HCT116 (cell line): Measurements from ENCODE around the gene RGP1. TPM values are rescaled to one million over a fixed set of nuclear protein-coding genes. Genes with fewer than 3 reads are reported as not detected.

Source experiments
- ATAC-seq: fragments of 200-7000 bp; cut with Tn5 transposase; 2 replicates; pipeline ENCODE4 v1.9.1; 2020; ENCODE audit warnings: mild to moderate bottlenecking, moderate library complexity
- BruUV-seq: library from RNA; stranded (reverse); fragments of 400-500 nt; replicated peaks from 2 replicates; lab custom pipeline; 2021; lab: Mats Ljungman, UMichigan
- CTCF ChIA-PET: fragments of 300-600 bp; sonication (Branson Sonifier 250); formaldehyde crosslinking; loops from one replicate; lab custom pipeline; 2021; ENCODE audit warnings: antibody characterized with exemption; lab: Charles Lee
- POLR2A ChIA-PET: fragments of 300-600, 350-600 bp; sonication (Branson Sonifier 250); formaldehyde crosslinking; loops from one replicate; lab custom pipeline; 2021; ENCODE audit warnings: antibody characterized with exemption; lab: Charles Lee
- RAD21 ChIA-PET, 2 experiments: fragments of 300-600 bp; sonication (Branson Sonifier 250); formaldehyde crosslinking; loops; one replicate each; lab custom pipeline; 2023; ENCODE audit warnings: low total read pairs in 2 of 2; ENCODE audit not compliant: uncharacterized antibody in 2 of 2, unreplicated experiment in 2 of 2, low non-redundant PET in 1 of 2; lab: Charles Lee
- DNase-seq: peaks from one replicate; pipeline ENCODE4 v3.0.0-alpha.2; 2010; ENCODE audit warnings: low read depth, low spot score
- H2AFZ ChIP-seq: fragments of 200-600 bp; shearing (Covaris generic), sonication (generic); 2 replicates; pipeline ENCODE4 v1.6.1; 2017; ENCODE audit warnings: low read depth, mixed run types, mixed read lengths, antibody characterized with exemption, low read length; ENCODE audit not compliant: poor library complexity, severe bottlenecking
- H3K27ac ChIP-seq: 2 replicates; pipeline ENCODE4 v1.5.1; 2012; ENCODE audit warnings: low read depth, low read length
- H3K27me3 ChIP-seq: fragments of 200-600 bp; sonication (generic); 2 replicates; pipeline ENCODE4 v1.6.1; 2016; ENCODE audit warnings: mixed run types, low read length, mixed read lengths; ENCODE audit not compliant: insufficient read depth
- H3K36me3 ChIP-seq, 2 experiments: fragments of 200-500 bp in 1 of 2; fragments of 200-600 bp in 1 of 2; sonication (Bioruptor generic) in 1 of 2; sonication (generic) in 1 of 2; 2 replicates each; pipeline versions ENCODE4 v1.5.1 to v1.6.1; 2014 to 2016; ENCODE audit warnings: low read length in 2 of 2, inconsistent platforms in 1 of 2, mixed read lengths in 1 of 2, mixed run types in 1 of 2; ENCODE audit not compliant: insufficient read depth in 2 of 2, control insufficient read depth in 1 of 2
- H3K4me1 ChIP-seq, 2 experiments: fragments of 200-600 bp in 1 of 2; sonication (generic) in 1 of 2; 2 replicates each; pipeline versions ENCODE4 v1.5.1 to v1.6.1; 2012 to 2017; ENCODE audit warnings: low read length in 2 of 2, inconsistent platforms in 1 of 2, mild to moderate bottlenecking in 1 of 2, mixed read lengths in 1 of 2, mixed run types in 1 of 2, moderate library complexity in 1 of 2; ENCODE audit not compliant: insufficient read depth in 2 of 2, control insufficient read depth in 1 of 2
- H3K4me2 ChIP-seq: fragments of 200-600 bp; sonication (generic); 2 replicates; pipeline ENCODE4 v1.6.1; 2017; ENCODE audit warnings: mixed run types, low read length, mixed read lengths
- H3K4me3 ChIP-seq, 2 experiments: fragments of 200-600 bp in 1 of 2; sonication (generic) in 1 of 2; replicated peaks in 1 of 2; 2 replicates each; pipeline ENCODE4 v1.5.1; 2011 to 2016; ENCODE audit warnings: low read length in 2 of 2, control low read depth in 1 of 2, low read depth in 1 of 2, mild to moderate bottlenecking in 1 of 2, mixed read lengths in 1 of 2, mixed run types in 1 of 2
- H3K79me2 ChIP-seq: fragments of 200-600 bp; sonication (generic); 2 replicates; pipeline ENCODE4 v1.6.1; 2017; ENCODE audit warnings: mild to moderate bottlenecking, mixed run types, low read length, moderate library complexity, mixed read lengths; ENCODE audit not compliant: insufficient read depth
- H3K9ac ChIP-seq: fragments of 200-600 bp; sonication (generic); 2 replicates; pipeline ENCODE4 v1.6.1; 2016; ENCODE audit warnings: low read length, mixed read lengths
- H3K9me2 ChIP-seq: fragments of 200-600 bp; sonication (generic), shearing (Covaris generic); 2 replicates; pipeline ENCODE4 v1.6.1; 2017; ENCODE audit warnings: mixed run types, mild to moderate bottlenecking, moderate library complexity; ENCODE audit not compliant: insufficient read depth
- H3K9me3 ChIP-seq, 2 experiments: fragments of 200-500 bp in 1 of 2; fragments of 200-600 bp in 1 of 2; sonication (Bioruptor generic) in 1 of 2; sonication (generic) in 1 of 2; 2 replicates each; pipeline ENCODE4 v1.6.1; 2014 to 2017; ENCODE audit warnings: low read length in 2 of 2, mixed read lengths in 2 of 2, inconsistent platforms in 1 of 2, low read depth in 1 of 2, mild to moderate bottlenecking in 1 of 2, mixed run types in 1 of 2, moderate library complexity in 1 of 2; ENCODE audit not compliant: control insufficient read depth in 1 of 2, insufficient read depth in 1 of 2
- H4K20me1 ChIP-seq: fragments of 200-600 bp; sonication (generic), shearing (Covaris generic); 2 replicates; pipeline ENCODE4 v1.6.1; 2017; ENCODE audit warnings: mixed run types, mild to moderate bottlenecking, moderate library complexity; ENCODE audit not compliant: insufficient read depth
- EGR1 ChIP-seq: IDR thresholded peaks from 2 replicates; pipeline ENCODE4 v1.6.1; 2012; ENCODE audit warnings: low read depth
- JUND ChIP-seq: IDR thresholded peaks from 2 replicates; pipeline ENCODE4 v1.6.1; 2012
- POLR2A ChIP-seq: IDR thresholded peaks from 2 replicates; pipeline ENCODE4 v1.7.0; 2011; ENCODE audit warnings: borderline replicate concordance; ENCODE audit not compliant: insufficient read depth, insufficient read length; ENCODE audit errors: extremely low read depth
- POLR2AphosphoS5 ChIP-seq: IDR thresholded peaks from 2 replicates; pipeline ENCODE4 v1.6.1; 2011; ENCODE audit warnings: mild to moderate bottlenecking, low read depth, low read length, moderate library complexity
- RAD21 ChIP-seq: IDR thresholded peaks from 2 replicates; pipeline ENCODE4 v1.6.1; 2012; ENCODE audit warnings: low read depth, mild to moderate bottlenecking
- SIN3A ChIP-seq: IDR thresholded peaks from 2 replicates; pipeline ENCODE4 v1.6.1; 2012; ENCODE audit warnings: low read depth
- SRF ChIP-seq: IDR thresholded peaks from 2 replicates; pipeline ENCODE4 v1.6.1; 2012; ENCODE audit warnings: low read depth
- YY1 ChIP-seq: IDR thresholded peaks from 2 replicates; pipeline ENCODE4 v1.6.1; 2011; ENCODE audit warnings: low read length, low read depth, moderate library complexity, mild to moderate bottlenecking; ENCODE audit not compliant: insufficient replicate concordance; ENCODE audit errors: extremely low read depth
- ZFX ChIP-seq: fragments of 450-650 bp; IDR thresholded peaks from 2 replicates; pipeline ENCODE4 v1.6.1; 2017
- intact Hi-C: fragments of 100-400 bp; cut with micrococcal nuclease; formaldehyde crosslinking; loops from 2 replicates; pipeline ENCODE4 v1.10.0; 2022
- total RNA-seq: library from RNA; stranded (reverse); gene quantifications from one replicate; pipeline ENCODE4 v1.2.1, GENCODE V29; 2021; ENCODE audit not compliant: unreplicated experiment
- TF ChIP-seq, protein P1 (sequence below): IDR thresholded peaks from 2 replicates; pipeline ENCODE4 v1.6.1; 2011; ENCODE audit warnings: mild to moderate bottlenecking, low read length, moderate library complexity; ENCODE audit not compliant: insufficient replicate concordance; ENCODE audit errors: extremely low read depth

Gene RGP1
- total RNA-seq, 1 experiment from 2014 or later: 32.6 TPM

DNA sequence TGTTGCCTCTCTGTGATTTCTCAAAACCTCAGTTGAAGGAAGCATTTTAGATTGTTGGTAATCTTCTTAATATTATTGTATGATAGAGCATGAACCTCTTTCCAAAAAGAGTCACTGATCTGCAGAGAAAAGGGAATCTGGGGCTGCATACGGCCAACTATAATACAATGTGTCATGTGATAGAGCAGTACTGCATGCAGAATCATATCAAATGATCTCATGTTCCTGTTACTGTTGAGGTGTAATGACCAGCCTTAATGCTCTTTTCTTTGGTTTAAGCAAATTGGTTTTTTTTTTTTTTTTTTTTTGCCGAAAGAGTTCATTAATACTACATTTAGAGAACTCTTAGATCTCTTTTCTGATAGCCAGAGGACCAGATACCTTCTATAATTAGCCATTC, 17.9 kb downstream of the RGP1 start:
- POLR2A ChIA-PET: no interaction called here
- Histone ChIP-seq H3K9ac (no peak overlapping the region), H3K27ac (no peak overlapping the region), H3K9me3 (no peaks in the 10 kb centered on the region), H2AFZ (no peak overlapping the region), H3K79me2 (peaks cover 13% of the 10 kb centered on the region; the same call in 1 of the 2 replicates), H4K20me1 (no peaks in the 10 kb centered on the region), H3K4me2 (no peak overlapping the region), H3K4me1 (peaks cover 0 to 3% of the 10 kb centered on the region in 2 experiments; a peak in 1 of 4 replicates), H3K9me2 (no peaks in the 10 kb centered on the region), H3K36me3 (no peaks in the 10 kb centered on the region), H3K4me3 (no peak overlapping the region), H3K27me3 (no peaks in the 10 kb centered on the region)
- no peak for ATAC-seq
- TF ChIP-seq JUND (no peak), SRF (no peak), EGR1 (no peak), POLR2AphosphoS5 (no peak), RAD21 (no peak), SIN3A (no peak), YY1 (no peak)
- TF ChIP-seq, protein P1, sequence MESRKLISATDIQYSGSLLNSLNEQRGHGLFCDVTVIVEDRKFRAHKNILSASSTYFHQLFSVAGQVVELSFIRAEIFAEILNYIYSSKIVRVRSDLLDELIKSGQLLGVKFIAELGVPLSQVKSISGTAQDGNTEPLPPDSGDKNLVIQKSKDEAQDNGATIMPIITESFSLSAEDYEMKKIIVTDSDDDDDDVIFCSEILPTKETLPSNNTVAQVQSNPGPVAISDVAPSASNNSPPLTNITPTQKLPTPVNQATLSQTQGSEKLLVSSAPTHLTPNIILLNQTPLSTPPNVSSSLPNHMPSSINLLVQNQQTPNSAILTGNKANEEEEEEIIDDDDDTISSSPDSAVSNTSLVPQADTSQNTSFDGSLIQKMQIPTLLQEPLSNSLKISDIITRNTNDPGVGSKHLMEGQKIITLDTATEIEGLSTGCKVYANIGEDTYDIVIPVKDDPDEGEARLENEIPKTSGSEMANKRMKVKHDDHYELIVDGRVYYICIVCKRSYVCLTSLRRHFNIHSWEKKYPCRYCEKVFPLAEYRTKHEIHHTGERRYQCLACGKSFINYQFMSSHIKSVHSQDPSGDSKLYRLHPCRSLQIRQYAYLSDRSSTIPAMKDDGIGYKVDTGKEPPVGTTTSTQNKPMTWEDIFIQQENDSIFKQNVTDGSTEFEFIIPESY: no peak
- intact Hi-C loops: no loop called here
- BruUV-seq: no TSS peak
- RAD21 ChIA-PET: no interaction called here
- CTCF ChIA-PET: no interaction called here
- DNase-seq: no peak

DNA sequence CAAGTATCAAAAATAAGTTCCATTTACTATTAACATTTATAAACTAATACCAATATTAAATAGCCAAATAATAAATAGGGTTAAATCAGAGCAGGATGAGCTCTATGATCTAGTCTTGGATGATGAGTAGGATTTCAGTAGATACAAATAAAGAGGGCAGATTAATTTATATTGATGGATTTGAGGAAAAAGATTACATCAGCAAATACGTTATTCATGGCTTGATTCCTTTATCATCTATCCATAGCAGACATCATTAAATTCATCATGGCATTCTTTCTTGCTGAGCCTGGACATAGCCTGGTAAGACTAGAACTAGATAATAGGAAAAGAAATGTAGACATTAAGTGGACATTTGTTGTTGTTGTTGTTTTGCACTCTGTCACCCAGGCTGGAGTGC, 18.4 kb downstream of the RGP1 start:
- RAD21 ChIA-PET: no interaction called here
- no peak overlapping the region for H2AFZ ChIP-seq
- H3K27me3 ChIP-seq: no peaks in the 10 kb centered on the region
- H3K9me3 ChIP-seq: no peaks in the 10 kb centered on the region
- BruUV-seq: no TSS peak
- POLR2A ChIA-PET: no interaction called here
- no peak for ATAC-seq
- no peaks in the 10 kb centered on the region for H3K9me2 ChIP-seq
- no peak overlapping the region for H3K27ac ChIP-seq
- CTCF ChIA-PET: no interaction called here
- intact Hi-C loops: no loop called here
- H3K36me3 ChIP-seq: no peaks in the 10 kb centered on the region
- no peak for DNase-seq
- TF ChIP-seq RAD21 (no peak), POLR2A (no peak), ZFX (no peak), SRF (no peak)
- H3K4me2 ChIP-seq: no peak overlapping the region
- H3K79me2 ChIP-seq: peaks cover 8% of the 10 kb centered on the region; the same call in 1 of the 2 replicates
- no peak overlapping the region for H3K9ac ChIP-seq
- peaks cover 0 to 6% of the 10 kb centered on the region in 2 experiments; a peak in 1 of 4 replicates for H3K4me1 ChIP-seq
- no peak overlapping the region for H3K4me3 ChIP-seq
- no peaks in the 10 kb centered on the region for H4K20me1 ChIP-seq
